ENCODE results near the gene TOR4A. TPM values are rescaled to one million over a fixed set of nuclear protein-coding genes. Genes with fewer than 3 reads are reported as not detected.

TOR4A gene
- total and polyA plus RNA-seq, 9 of the 15 experiments (the other 6 are each of a cell fraction or from before 2014, with no cell fraction given): 3.9 to 49.2 (median 8.8) TPM

DNA sequence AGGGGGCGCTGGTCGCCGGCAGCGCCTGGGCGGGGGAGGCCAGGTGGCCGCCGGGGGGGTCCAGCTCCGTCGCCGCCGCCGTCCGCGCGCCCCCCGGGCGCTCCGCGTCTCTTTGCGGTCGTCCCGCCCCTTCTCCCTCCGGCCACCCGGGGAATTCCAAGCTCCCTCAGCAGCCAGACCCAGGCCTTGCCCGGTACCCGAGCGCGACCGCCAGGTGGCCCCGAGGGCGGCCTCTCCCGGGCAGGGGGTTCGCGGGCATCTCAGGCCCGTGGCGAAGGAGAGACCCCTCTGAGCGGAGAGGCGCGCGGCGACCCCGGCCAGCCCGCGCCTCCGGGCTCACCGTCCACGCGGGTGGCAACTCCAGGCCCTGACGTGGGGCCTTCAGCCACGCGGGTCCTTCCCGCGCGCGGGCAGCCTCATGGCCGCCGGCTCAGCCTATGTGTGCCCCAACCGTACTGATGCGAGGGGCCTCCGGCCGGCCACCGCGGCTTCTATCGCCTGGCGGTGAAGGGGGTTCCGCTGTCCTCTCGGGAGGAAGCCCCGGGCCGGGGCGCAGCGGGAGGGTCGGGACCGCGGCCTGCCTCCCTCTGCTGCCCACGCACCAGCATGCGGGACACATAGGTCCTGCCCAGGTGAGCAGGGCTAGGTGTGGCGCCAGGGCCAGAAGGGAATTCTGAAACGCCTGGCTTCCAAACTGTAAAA, 25.1 kb downstream of the TOR4A start (continued):
- TF ChIP-seq SMARCA5 (IDR thresholded peaks at IDR 0.05): no peak
- TF ChIP-seq CBX8 (IDR thresholded peaks at IDR 0.05; ENCODE audit: borderline replicate concordance, extremely low read depth, low read depth, low read length, poor library complexity, severe bottlenecking): no peak
- TF ChIP-seq RBFOX2 (IDR thresholded peaks at IDR 0.05; ENCODE audit: low read depth, low read length): peak; percentile 72
- TF ChIP-seq, protein P1, sequence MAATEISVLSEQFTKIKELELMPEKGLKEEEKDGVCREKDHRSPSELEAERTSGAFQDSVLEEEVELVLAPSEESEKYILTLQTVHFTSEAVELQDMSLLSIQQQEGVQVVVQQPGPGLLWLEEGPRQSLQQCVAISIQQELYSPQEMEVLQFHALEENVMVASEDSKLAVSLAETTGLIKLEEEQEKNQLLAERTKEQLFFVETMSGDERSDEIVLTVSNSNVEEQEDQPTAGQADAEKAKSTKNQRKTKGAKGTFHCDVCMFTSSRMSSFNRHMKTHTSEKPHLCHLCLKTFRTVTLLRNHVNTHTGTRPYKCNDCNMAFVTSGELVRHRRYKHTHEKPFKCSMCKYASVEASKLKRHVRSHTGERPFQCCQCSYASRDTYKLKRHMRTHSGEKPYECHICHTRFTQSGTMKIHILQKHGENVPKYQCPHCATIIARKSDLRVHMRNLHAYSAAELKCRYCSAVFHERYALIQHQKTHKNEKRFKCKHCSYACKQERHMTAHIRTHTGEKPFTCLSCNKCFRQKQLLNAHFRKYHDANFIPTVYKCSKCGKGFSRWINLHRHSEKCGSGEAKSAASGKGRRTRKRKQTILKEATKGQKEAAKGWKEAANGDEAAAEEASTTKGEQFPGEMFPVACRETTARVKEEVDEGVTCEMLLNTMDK (IDR thresholded peaks at IDR 0.05; ENCODE audit: borderline replicate concordance, insufficient read depth, low read depth, low read length, poor library complexity, severe bottlenecking): peak; percentile 50
- no peak for TF ChIP-seq ELF4 (CRISPR knock-in tag; IDR thresholded peaks at IDR 0.05)
- TF ChIP-seq CAMTA2 (CRISPR knock-in tag; conservative IDR thresholded peaks at IDR 0.05): no peak
- no peak for TF ChIP-seq SIX5 (IDR thresholded peaks at IDR 0.05; ENCODE audit: borderline replicate concordance in 1 of 2, insufficient read depth in 1 of 2, low read depth in 1 of 2, low read length in 2 of 2)
- 0 out of 2 replicates have a peak, but pooled peaks have one; percentile 32 for TF ChIP-seq ZNF766 (CRISPR knock-in tag; conservative IDR thresholded peaks at IDR 0.05)
- TF ChIP-seq FIP1L1 (IDR thresholded peaks at IDR 0.05; ENCODE audit: low read depth, low read length, poor library complexity, severe bottlenecking): peak; percentile 45
- no peak for TF ChIP-seq SAP30 (IDR thresholded peaks at IDR 0.05; ENCODE audit: borderline replicate concordance, insufficient read depth, low read depth, low read length, poor library complexity, severe bottlenecking)
- TF ChIP-seq STAG1 (CRISPR knock-in tag; IDR thresholded peaks at IDR 0.05; ENCODE audit: borderline replicate concordance): peak; percentile 60
